UCSD-AML1 (cell line): ENCODE measurements around the gene PHF21A.

Experiments used
- DNase-seq: peaks from one replicate; lab custom pipeline; 2025; ENCODE audit not compliant: unreplicated experiment; lab: John Stamatoyannopoulos, UW

Gene PHF21A

GRCh38 chr11:46075928-46076327 lies 45.3 kb downstream of the PHF21A start:
- no peak for DNase-seq

- DNase-seq = no peak
These were observed 46.1 kb downstream of the PHF21A start for GRCh38 chr11:46075168-46075567.

GRCh38 chr11:46073632-46074031 lies 47.6 kb downstream of the PHF21A start:
- DNase-seq = no peak

GRCh38 chr11:46072172-46072964 lies 48.9 kb downstream of the PHF21A start:
- no peak for DNase-seq

- DNase-seq = no peak
These were observed 50.2 kb downstream of the PHF21A start for GRCh38 chr11:46071091-46071490.

GRCh38 chr11:46069595-46069994 lies 51.7 kb downstream of the PHF21A start:
- DNase-seq = no peak

GRCh38 chr11:46066335-46066734 lies 54.9 kb downstream of the PHF21A start:
- no peak for DNase-seq

- no peak for DNase-seq
These were observed 55.6 kb downstream of the PHF21A start for GRCh38 chr11:46065681-46066080.

GRCh38 chr11:46064221-46064620 lies 57.0 kb downstream of the PHF21A start:
- no peak for DNase-seq

GRCh38 chr11:46063138-46063537 lies 58.1 kb downstream of the PHF21A start:
- no peak for DNase-seq

- no peak for DNase-seq
These were observed 61.2 kb downstream of the PHF21A start for GRCh38 chr11:46060013-46060412.

GRCh38 chr11:46057489-46057888 lies 63.8 kb downstream of the PHF21A start:
- no peak for DNase-seq

GRCh38 chr11:46055371-46055770 lies 65.9 kb downstream of the PHF21A start:
- no peak for DNase-seq

- no peak for DNase-seq
These were observed 70.2 kb downstream of the PHF21A start for GRCh38 chr11:46051102-46051501.

- no peak for DNase-seq
These were observed 70.6 kb downstream of the PHF21A start for GRCh38 chr11:46050662-46051061.

- DNase-seq = no peak
These were observed 71.2 kb downstream of the PHF21A start for GRCh38 chr11:46050003-46050461.

GRCh38 chr11:46049325-46049897 lies 71.8 kb downstream of the PHF21A start:
- DNase-seq = no peak

- DNase-seq = no peak
These were observed 73.1 kb downstream of the PHF21A start for GRCh38 chr11:46048198-46048597.

GRCh38 chr11:46047520-46047919 lies 73.7 kb downstream of the PHF21A start:
- no peak for DNase-seq

GRCh38 chr11:46045811-46046210 lies 75.4 kb downstream of the PHF21A start:
- DNase-seq = no peak

GRCh38 chr11:46044601-46045000 lies 76.7 kb downstream of the PHF21A start:
- no peak for DNase-seq

GRCh38 chr11:46039990-46040389 lies 81.3 kb downstream of the PHF21A start:
- no peak for DNase-seq

- DNase-seq = no peak
These were observed 82.7 kb downstream of the PHF21A start for GRCh38 chr11:46038529-46038928.
